GM19351 (cell line): ENCODE data around the gene MAFF.
A peak's percentile ranks its signal among the peaks of the same experiment; 100 is the strongest.
"Not testable (repeated sequence)": the region's sequence is repeated elsewhere in the genome, so short reads cannot be mapped to it uniquely, and the experiment has no call there.

Source experiments
- ATAC-seq: cut with Tn5 transposase; IDR thresholded peaks from one replicate; pipeline ENCODE4 v1.9.1; 2021; ENCODE audit warnings: mild to moderate bottlenecking, moderate library complexity; ENCODE audit not compliant: unreplicated experiment

Gene MAFF

DNA sequence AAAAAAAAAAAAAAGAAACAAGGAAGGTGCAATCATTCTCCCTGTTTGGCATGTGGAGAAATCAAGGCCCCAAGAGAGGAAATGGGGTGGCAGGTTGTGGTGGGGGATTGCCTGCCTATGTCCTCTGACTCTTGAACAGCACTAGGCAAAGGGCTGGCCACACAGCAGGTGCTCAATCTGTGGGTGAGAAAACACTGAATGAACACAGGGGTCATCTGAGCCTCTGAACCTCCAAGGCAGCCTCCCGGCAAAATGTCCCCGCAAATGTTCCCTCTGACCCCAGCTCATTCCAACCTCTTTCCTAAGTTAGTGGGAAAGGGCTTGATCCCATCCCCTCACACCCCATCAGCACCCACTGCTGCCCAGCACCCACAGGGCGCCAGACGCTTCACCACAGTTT, 24.8 kb upstream of the MAFF start:
- ATAC-seq, result no peak

GRCh38 chr22:38177571-38177925, 24.2 kb upstream of the MAFF start:
- ATAC-seq, result not testable (repeated sequence)

DNA sequence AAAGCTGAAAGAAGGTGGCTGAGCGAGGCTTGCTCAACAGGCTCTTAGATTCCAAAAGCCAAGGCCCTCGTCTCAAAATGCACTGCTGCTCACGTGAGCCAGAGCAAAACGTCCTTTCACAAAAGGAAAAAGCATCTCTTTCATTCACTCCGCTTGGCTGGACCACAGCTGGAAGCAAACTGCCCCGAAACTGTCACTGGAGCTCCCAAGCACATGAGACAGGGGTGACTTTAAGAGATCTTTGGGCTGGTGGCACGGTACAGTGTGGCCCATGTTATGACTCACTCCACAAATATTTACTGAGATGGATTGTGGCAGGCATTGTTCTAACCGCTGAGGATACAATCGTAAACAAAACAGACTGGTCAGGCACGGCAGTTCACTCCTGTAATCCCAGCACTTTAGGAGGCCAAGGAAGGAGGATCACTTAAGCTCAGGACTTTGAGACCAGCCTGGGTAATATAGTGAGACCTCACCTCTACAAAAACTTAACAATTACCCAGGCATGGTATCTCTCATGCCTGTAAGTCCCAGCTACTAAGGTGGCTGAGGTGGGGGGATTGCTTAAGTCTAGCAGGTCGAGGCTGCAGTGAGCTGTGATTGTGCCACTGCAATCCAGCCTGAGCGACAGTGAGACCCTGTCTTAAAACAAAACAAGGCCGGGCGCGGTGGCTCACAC, 23.7 kb upstream of the MAFF start:
- ATAC-seq, result no peak

DNA sequence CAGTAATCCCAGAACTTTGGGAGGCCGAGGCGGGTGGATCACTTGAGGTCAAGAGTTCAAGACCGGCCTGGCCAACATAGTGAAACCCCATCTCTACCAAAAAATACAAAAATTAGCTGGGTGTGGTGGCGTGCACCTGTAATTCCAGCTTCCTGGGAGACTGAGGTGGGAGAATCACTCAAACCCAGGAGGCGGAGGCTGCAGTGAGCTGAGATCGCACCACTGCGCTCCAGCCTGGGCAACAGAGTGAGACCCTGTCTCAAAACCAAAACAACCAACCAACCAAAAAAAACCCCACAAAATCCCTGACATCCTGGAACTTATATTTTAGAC, 23.2 kb upstream of the MAFF start:
- ATAC-seq, result not testable (repeated sequence)

- ATAC-seq, result no peak
These were observed 20.8 kb upstream of the MAFF start for GRCh38 chr22:38180841-38181452.

DNA sequence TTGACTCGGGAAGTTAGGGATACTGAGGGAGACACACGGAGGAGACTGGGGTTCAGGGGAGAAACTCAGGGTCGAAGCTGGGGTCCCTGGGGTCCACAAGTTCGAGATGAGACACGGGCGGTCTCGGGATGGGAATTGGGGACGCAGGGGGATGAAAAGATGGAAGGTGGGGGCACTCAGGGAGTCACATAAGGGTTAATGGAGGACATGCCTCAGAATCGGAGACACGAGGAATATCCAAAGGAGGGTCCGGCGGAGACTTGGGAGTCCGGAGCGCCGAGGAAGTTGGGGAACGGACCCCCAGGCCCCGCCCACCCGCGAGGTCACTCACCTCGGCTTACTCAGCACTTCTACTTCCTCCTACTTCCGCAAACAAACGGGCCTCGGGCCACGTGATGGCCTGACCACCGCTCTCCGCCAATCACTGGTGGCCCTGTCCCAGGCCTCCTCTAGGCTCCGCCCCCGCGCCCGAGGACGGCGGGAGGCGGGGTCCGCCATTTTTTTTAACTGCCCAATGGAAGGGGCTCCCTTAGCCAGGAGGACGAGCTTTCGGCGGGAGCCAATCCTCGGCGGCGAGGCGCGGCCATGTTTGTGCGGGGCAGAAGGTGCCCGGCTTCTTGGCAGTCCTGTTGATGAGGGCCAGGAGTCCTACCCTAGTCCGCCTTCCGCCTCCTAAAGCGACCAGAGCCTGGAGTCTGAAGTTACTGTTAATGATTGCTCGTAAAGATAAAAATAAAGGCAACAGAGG, 20.2 kb upstream of the MAFF start, which contains the start of gene PLA2G6:
Gene PLA2G6 (minus strand): TSS at position 378 of the 748 bp plus-strand sequence. CDS start 12,404 bp downstream, outside the sequence.
- peak; percentile 88 for ATAC-seq

GRCh38 chr22:38184788-38185187, 17.0 kb upstream of the MAFF start:
- no peak for ATAC-seq

DNA sequence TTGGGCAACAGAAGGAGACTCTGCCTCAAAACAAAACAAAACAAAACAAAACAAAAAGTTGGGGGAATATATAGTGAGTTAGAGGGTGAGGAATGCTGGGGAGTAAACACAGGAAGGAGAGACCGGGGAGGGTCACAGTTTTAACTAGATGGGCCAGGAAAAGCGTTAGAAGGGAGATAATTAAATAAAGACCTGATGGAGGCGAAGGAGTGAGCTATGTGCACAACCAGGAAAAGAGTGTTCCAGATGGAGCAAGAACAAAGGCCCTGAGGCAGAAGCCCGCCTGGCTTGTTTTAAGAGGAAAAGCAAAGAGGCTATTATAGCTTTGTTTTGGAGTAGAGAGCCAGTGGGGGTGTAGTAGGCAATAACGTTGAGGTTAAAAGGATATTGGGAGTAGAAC, 15.4 kb upstream of the MAFF start:
- ATAC-seq, result no peak

- no peak for ATAC-seq
These were observed 14.2 kb upstream of the MAFF start for GRCh38 chr22:38187413-38188212.

GRCh38 chr22:38189104-38189503, 12.7 kb upstream of the MAFF start:
- no peak for ATAC-seq

GRCh38 chr22:38190581-38190980, 11.2 kb upstream of the MAFF start:
- ATAC-seq, result no peak

GRCh38 chr22:38191055-38191454, 10.7 kb upstream of the MAFF start:
- no peak for ATAC-seq

- ATAC-seq, result no peak
These were observed 9.9 kb upstream of the MAFF start for GRCh38 chr22:38191731-38192474.

GRCh38 chr22:38192475-38192863, 9.3 kb upstream of the MAFF start:
- ATAC-seq, result no peak

- ATAC-seq, result no peak
These were observed 8.2 kb upstream of the MAFF start for GRCh38 chr22:38193580-38193979.

GRCh38 chr22:38196791-38197419, 4.9 kb upstream of the MAFF start:
- no peak for ATAC-seq

DNA sequence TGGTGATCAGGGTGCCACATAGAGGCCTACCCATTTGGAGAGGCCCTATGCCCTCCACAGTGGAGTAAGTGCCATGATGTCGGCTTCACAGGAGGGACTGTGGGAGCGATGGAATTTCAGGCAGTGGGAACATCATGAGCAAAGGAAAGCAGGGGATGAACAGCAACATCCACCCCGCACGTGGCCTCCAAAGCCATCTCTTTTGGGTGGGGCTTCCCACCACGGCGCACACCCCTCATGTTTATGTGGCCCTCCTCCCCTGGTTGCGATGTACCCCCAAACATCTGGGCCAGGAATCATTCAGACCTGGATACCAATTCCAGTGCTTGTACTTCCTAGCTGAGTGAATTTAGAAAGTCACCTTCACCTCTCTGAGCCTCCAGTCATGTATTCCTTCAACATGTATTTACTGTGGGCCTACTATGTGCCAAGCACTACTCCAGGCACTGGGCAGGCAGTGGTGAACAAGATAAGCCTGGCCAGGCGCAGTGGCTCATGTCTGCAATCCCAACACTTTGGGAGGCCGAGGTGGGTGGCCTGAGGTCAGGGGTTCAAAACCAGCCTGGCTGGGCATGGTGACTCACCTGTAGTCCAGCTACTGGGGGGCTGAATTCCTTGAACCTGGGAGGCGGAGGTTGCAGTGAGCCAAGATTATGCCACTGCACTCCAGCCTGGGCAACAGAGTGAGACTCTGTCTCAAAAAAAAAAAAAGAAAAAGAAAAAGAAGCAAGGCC, 1.8 kb upstream of the MAFF start:
- ATAC-seq, result no peak

DNA sequence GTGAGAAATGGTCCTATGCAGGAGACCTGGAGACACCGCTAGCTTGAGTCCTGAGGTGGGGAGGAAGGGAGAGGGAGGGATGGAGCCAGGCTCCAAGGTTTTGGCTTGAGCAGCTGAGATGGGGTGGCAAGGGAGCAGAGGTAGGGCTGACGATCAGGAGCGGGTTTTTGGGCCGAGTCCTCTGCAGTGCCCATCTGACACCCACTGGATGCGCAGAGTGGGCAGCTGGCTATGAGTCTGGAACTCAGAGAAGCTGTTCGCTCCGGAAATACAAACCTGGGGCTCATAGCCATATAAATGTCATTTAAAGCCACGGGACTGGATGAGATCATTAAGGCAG, 453 bp upstream of the MAFF start:
- no peak for ATAC-seq

- ATAC-seq, result no peak
These were observed 769 bp downstream of the MAFF start for GRCh38 chr22:38202437-38203089.
